ENCODE results near the gene CGB8. TPM values are rescaled to one million over a fixed set of nuclear protein-coding genes. Genes with fewer than 3 reads are reported as not detected.

Gene CGB8
- polyA plus RNA-seq, 2 donors: not detected

Other genes starting within 250 kb of the CGB8 start
- gene BCAT2, start 238.1 kb downstream of the CGB8 start, polyA plus RNA-seq: 10 to 100 TPM; 21.9 to 31.4 TPM
- 1 to 10 TPM; 2.2 to 3.4 TPM for gene HSD17B14, start 212.6 kb downstream of the CGB8 start, polyA plus RNA-seq
- gene PLEKHA4, start 180.5 kb downstream of the CGB8 start, polyA plus RNA-seq: 1 to 10 TPM; 8.6 to 9.2 TPM
- gene PPP1R15A, start 176.7 kb downstream of the CGB8 start, polyA plus RNA-seq: 100 to 1,000 TPM in 1 of 2 donors, 10 to 100 TPM in 1; 38.0 to 145 TPM
- under 1 TPM in 1 of 2 donors, not detected in 1; 0.08 TPM for gene TULP2, start 150.4 kb downstream of the CGB8 start, polyA plus RNA-seq
- gene NUCB1, start 148.8 kb downstream of the CGB8 start, polyA plus RNA-seq: 100 to 1,000 TPM in 1 of 2 donors, 10 to 100 TPM in 1; 88.2 to 116 TPM
- 1 to 10 TPM in 1 of 2 donors, under 1 TPM in 1; 0.57 to 1.3 TPM for gene DHDH, start 115.4 kb downstream of the CGB8 start, polyA plus RNA-seq
- 10 to 100 TPM; 41.7 to 56.9 TPM for gene BAX, start 94.2 kb downstream of the CGB8 start, polyA plus RNA-seq
- gene FTL, start 83.8 kb downstream of the CGB8 start, polyA plus RNA-seq: 100 to 1,000 TPM; 645 to 931 TPM
- gene GYS1, start 55.8 kb downstream of the CGB8 start, polyA plus RNA-seq: 10 to 100 TPM; 27.0 to 30.9 TPM
- 10 to 100 TPM; 56.1 to 87.4 TPM for gene RUVBL2, start 55.2 kb downstream of the CGB8 start, polyA plus RNA-seq
- gene LHB, start 32.0 kb downstream of the CGB8 start, polyA plus RNA-seq: under 1 TPM; 0.29 to 0.45 TPM
- gene CGB3, start 24.8 kb downstream of the CGB8 start, polyA plus RNA-seq: not detected
- not detected for gene CGB2, start 17.2 kb downstream of the CGB8 start, polyA plus RNA-seq
- not detected for gene CGB1, start 12.2 kb downstream of the CGB8 start, polyA plus RNA-seq
- gene CGB5, start 5.3 kb downstream of the CGB8 start, polyA plus RNA-seq: under 1 TPM in 1 of 2 donors, not detected in 1; 0.39 TPM
- 1 to 10 TPM; 1.4 to 3.5 TPM for gene CGB7, start 8.6 kb upstream of the CGB8 start, polyA plus RNA-seq
- gene NTF4, start 15.7 kb upstream of the CGB8 start, polyA plus RNA-seq: 10 to 100 TPM in 1 of 2 donors, 1 to 10 TPM in 1; 7.7 to 20.0 TPM
- gene KCNA7, start 23.6 kb upstream of the CGB8 start, polyA plus RNA-seq: under 1 TPM; 0.01 to 0.02 TPM
- gene SNRNP70, start 36.3 kb upstream of the CGB8 start, polyA plus RNA-seq: 100 to 1,000 TPM; 160 to 252 TPM
- 10 to 100 TPM; 13.7 to 18.5 TPM for gene LIN7B, start 65.3 kb upstream of the CGB8 start, polyA plus RNA-seq
- gene C19orf73, start 70.0 kb upstream of the CGB8 start, polyA plus RNA-seq: 1 to 10 TPM; 2.3 to 5.4 TPM
- gene PPFIA3, start 70.4 kb upstream of the CGB8 start, polyA plus RNA-seq: 10 to 100 TPM; 15.2 to 28.6 TPM
- gene HRC, start 106.3 kb upstream of the CGB8 start, polyA plus RNA-seq: under 1 TPM; 0.39 to 0.65 TPM
- 10 to 100 TPM; 11.4 to 43.7 TPM for gene TRPM4, start 108.7 kb upstream of the CGB8 start, polyA plus RNA-seq

Data from esophagus (tissue), 2 donors.